ENCODE measurements around the gene ATF7IP2. TPM values are rescaled to one million over a fixed set of nuclear protein-coding genes. Genes with fewer than 3 reads are reported as not detected.
"Not testable (repeated sequence)": the region's sequence is repeated elsewhere in the genome, so short reads cannot be mapped to it uniquely, and the experiment has no call there.

ATF7IP2 gene
- total RNA-seq, 1 donor from 2014 or later = 80.7 TPM

DNA sequence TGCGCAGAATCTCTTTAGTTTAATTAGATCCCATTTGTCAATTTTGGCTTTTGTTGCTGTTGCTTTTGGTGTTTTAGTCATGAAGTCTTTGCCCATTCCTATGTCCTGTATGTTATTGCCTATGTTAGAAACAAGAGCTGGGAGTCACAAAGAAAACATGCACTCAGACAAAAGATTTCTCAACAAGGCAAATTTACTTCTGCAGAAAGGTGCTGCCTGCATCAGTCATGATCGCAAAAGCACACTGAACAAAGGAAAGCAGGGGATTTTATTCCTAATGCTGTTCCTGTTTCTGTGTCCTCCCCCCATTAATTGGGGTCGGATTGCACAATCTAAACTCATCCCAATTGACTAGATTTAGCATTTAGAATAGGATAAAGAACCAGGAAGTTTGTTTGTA, 55.9 kb downstream of the ATF7IP2 start:
- Mint-ChIP-seq H3K27me3 (no peaks in the 10 kb centered on the region), H3K36me3 (ENCODE audit: insufficient read depth) (peaks cover 77% of the 10 kb centered on the region), H3K27ac (no peak overlapping the region), H3K4me1 (ENCODE audit: low read depth) (no peaks in the 10 kb centered on the region), H3K9me3 (ENCODE audit: low read depth) (peaks cover 48% of the 10 kb centered on the region), H3K4me3 (ENCODE audit: low read depth) (no peak overlapping the region)
- no peak for DNase-seq (ENCODE audit: low spot score, unreplicated experiment)
- TF ChIP-seq, protein P1, sequence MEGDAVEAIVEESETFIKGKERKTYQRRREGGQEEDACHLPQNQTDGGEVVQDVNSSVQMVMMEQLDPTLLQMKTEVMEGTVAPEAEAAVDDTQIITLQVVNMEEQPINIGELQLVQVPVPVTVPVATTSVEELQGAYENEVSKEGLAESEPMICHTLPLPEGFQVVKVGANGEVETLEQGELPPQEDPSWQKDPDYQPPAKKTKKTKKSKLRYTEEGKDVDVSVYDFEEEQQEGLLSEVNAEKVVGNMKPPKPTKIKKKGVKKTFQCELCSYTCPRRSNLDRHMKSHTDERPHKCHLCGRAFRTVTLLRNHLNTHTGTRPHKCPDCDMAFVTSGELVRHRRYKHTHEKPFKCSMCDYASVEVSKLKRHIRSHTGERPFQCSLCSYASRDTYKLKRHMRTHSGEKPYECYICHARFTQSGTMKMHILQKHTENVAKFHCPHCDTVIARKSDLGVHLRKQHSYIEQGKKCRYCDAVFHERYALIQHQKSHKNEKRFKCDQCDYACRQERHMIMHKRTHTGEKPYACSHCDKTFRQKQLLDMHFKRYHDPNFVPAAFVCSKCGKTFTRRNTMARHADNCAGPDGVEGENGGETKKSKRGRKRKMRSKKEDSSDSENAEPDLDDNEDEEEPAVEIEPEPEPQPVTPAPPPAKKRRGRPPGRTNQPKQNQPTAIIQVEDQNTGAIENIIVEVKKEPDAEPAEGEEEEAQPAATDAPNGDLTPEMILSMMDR (IDR thresholded peaks at IDR 0.05; ENCODE audit: unreplicated experiment) = no peak

DNA sequence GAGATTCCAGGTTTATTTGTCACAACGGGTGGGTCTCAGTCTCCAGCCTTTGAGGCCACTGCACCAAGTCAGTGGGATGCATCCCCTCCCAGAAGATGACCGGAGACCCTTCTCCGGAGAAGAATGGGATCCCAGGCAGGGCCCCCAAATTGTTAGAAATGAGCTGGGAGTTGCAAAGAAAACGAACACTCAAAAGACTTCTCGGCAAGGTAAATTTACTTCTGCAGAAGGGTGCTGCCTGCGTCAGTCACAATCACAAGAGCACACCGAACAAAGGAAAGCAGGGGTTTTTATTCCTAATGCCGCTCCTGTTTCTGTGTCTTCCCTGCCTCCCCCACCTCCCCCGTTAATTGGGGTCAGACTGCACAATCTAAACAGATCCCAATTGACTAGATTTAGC, 61.4 kb downstream of the ATF7IP2 start:
- Mint-ChIP-seq H3K36me3 (ENCODE audit: insufficient read depth) (peaks cover 96% of the 10 kb centered on the region), H3K27me3 (no peaks in the 10 kb centered on the region), H3K4me1 (ENCODE audit: low read depth) (peaks cover 3% of the 10 kb centered on the region), H3K27ac (no peak overlapping the region), H3K9me3 (ENCODE audit: low read depth) (peaks cover 58% of the 10 kb centered on the region), H3K4me3 (ENCODE audit: low read depth) (no peak overlapping the region)
- TF ChIP-seq, protein P1 (IDR thresholded peaks at IDR 0.05; ENCODE audit: unreplicated experiment) = no peak
- no peak for DNase-seq (ENCODE audit: low spot score, unreplicated experiment)

DNA sequence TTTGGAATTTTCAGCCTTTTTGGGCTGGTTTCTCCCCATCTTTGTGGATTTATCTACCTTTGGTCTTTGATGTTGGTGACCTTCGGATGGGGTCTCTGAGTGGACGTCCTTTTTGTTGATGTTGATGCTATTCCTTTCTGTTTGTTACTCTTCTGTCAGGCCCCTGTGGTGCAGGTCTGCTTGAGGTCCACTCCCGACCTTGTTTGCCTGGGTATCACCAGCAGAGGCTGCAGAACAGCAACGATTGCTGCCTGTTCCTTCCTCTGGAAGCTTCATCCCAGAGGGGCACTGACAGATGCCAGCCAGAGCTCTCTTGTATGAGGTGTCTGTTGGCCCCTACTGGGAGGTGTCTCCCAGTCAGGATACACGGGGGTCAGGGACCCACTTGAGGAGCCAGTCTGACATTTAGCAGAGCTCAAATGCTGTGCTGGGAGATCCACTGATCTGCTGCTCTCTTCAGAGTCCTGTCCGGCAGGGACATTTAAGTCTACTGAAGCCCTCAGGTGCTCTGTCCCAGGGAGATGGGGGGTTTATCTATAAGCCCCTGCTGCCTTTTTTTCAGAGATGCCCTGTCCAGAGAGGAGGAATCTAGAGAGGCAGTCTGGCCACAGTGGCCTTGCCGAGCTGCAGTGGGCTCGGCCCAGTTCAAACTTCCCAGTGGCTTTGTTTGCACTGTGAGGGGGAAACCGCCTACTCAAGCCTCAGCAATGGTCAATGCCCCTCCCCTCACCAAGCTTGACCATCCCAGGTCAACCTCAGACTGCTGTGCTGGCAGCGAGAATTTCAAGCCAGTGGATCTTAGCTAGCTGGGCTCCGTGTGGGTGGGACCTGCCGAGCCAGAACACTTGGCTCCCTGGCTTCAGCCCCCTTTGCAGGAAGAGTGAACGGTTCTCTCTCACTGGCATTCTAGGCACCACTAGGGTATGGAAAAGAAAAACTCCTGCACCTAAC, 66.6 kb downstream of the ATF7IP2 start:
- not testable (repeated sequence) for H3K27me3 Mint-ChIP-seq; H3K27ac Mint-ChIP-seq; DNase-seq (ENCODE audit: low spot score, unreplicated experiment); H3K4me1 Mint-ChIP-seq (ENCODE audit: low read depth); H3K4me3 Mint-ChIP-seq (ENCODE audit: low read depth)
- H3K36me3 Mint-ChIP-seq (ENCODE audit: insufficient read depth) = peaks cover 62% of the 10 kb centered on the region
- peaks cover 22% of the 10 kb centered on the region for H3K9me3 Mint-ChIP-seq (ENCODE audit: low read depth)

DNA sequence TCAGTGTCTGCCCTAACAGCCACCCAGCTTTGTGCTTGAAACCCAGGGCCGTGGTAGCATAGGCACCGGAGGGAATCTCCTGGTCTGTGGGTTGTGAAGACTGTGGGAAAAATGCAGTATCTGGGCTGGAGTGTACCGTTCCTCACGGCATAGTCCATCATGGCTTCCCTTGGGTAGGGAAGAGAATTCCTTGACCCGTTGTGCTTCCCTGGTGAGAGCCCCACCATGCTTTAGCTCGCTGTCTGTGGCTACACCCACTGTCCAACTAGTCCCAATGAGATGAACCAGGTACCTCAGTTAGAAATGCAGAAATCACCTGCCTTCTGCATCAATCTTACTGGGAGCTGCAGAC, 67.3 kb downstream of the ATF7IP2 start:
- H3K4me1 Mint-ChIP-seq (ENCODE audit: low read depth) = peaks cover 15% of the 10 kb centered on the region

DNA sequence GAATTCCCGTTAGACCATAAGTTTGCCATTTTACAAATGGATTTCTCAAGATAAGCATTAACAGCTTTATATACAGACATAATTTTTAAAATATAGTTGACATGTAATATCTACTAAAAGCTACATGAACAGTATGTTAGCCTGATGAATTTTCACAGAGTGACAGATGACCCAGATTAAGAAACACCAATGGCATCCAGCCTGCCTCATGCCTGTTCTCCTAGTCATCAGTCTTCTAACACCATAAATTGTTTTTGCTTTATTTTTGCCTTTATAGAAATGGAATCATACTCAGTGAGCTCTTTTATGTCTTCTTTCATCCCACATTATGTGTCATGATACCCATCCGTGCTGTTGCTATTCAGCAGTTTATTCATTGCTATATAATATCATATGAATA, 80.0 kb downstream of the ATF7IP2 start:
- TF ChIP-seq, protein P1 (IDR thresholded peaks at IDR 0.05; ENCODE audit: unreplicated experiment) = no peak
- no peak overlapping the region for H3K4me3 Mint-ChIP-seq (ENCODE audit: low read depth)
- H3K9me3 Mint-ChIP-seq (ENCODE audit: low read depth) = no peaks in the 10 kb centered on the region
- H3K36me3 Mint-ChIP-seq (ENCODE audit: insufficient read depth) = peaks cover 40% of the 10 kb centered on the region
- H3K27ac Mint-ChIP-seq = no peak overlapping the region
- no peaks in the 10 kb centered on the region for H3K27me3 Mint-ChIP-seq
- no peak for DNase-seq (ENCODE audit: low spot score, unreplicated experiment)
- H3K4me1 Mint-ChIP-seq (ENCODE audit: low read depth) = no peaks in the 10 kb centered on the region

More for the DNA sequence above, 67.3 kb downstream of the ATF7IP2 start:
- no peak overlapping the region for H3K4me3 Mint-ChIP-seq (ENCODE audit: low read depth)
- peaks cover 59% of the 10 kb centered on the region for H3K36me3 Mint-ChIP-seq (ENCODE audit: insufficient read depth)
- no peak overlapping the region for H3K27ac Mint-ChIP-seq
- H3K27me3 Mint-ChIP-seq = no peaks in the 10 kb centered on the region
- no peak for DNase-seq (ENCODE audit: low spot score, unreplicated experiment)
- H3K9me3 Mint-ChIP-seq (ENCODE audit: low read depth) = peaks cover 19% of the 10 kb centered on the region
- TF ChIP-seq, protein P1 (IDR thresholded peaks at IDR 0.05; ENCODE audit: unreplicated experiment) = no peak

DNA sequence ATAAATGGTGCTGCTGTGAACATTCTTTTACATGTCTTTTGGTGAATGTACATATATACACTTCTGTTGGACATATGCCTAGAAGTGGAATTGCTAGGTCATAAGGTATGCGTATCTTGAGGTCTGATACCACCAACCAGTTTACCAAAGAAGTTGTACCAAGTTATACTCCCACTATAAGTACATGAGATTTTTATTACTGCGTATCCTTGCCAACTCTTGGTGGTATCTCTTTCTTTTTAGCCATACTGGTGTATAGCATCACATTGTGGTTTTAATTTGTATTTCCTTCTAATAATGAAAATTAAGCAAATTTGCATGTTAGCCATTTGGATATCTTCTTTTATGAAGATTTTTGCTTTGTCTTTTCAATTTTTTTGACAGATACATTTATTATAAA, 80.5 kb downstream of the ATF7IP2 start:
- DNase-seq (ENCODE audit: low spot score, unreplicated experiment) = no peak
- Mint-ChIP-seq H3K27me3 (no peaks in the 10 kb centered on the region), H3K9me3 (ENCODE audit: low read depth) (no peaks in the 10 kb centered on the region), H3K4me1 (ENCODE audit: low read depth) (no peaks in the 10 kb centered on the region), H3K27ac (no peak overlapping the region), H3K4me3 (ENCODE audit: low read depth) (no peak overlapping the region), H3K36me3 (ENCODE audit: insufficient read depth) (peaks cover 40% of the 10 kb centered on the region)
- TF ChIP-seq, protein P1 (IDR thresholded peaks at IDR 0.05; ENCODE audit: unreplicated experiment) = no peak
